HG02763 (cell line): Measurements from ENCODE around the gene RUNX3.

Source experiments
- ATAC-seq: cut with Tn5 transposase; IDR thresholded peaks from one replicate; pipeline ENCODE4 v1.9.1; 2021; ENCODE audit warnings: mild to moderate bottlenecking, moderate library complexity; ENCODE audit not compliant: unreplicated experiment

Gene RUNX3

GRCh38 chr1:24903955-24904730, 25.9 kb downstream of the RUNX3 start:
- no peak for ATAC-seq

GRCh38 chr1:24903560-24903954, 26.5 kb downstream of the RUNX3 start:
- ATAC-seq, result no peak

- ATAC-seq, result no peak
Observed at GRCh38 chr1:24903011-24903461, 27.0 kb downstream of the RUNX3 start.

- ATAC-seq, result no peak
Observed at GRCh38 chr1:24902471-24902891, 27.6 kb downstream of the RUNX3 start.

GRCh38 chr1:24901791-24902470, 28.1 kb downstream of the RUNX3 start:
- ATAC-seq, result no peak

- no peak for ATAC-seq
Observed at GRCh38 chr1:24900985-24901781, 28.9 kb downstream of the RUNX3 start.

GRCh38 chr1:24900486-24900849, 29.6 kb downstream of the RUNX3 start:
- no peak for ATAC-seq

GRCh38 chr1:24899581-24900485, 30.2 kb downstream of the RUNX3 start:
- no peak for ATAC-seq

- no peak for ATAC-seq
Observed at GRCh38 chr1:24898909-24899439, 31.1 kb downstream of the RUNX3 start.

GRCh38 chr1:24898152-24898908, 31.7 kb downstream of the RUNX3 start:
- no peak for ATAC-seq

- no peak for ATAC-seq
Observed at GRCh38 chr1:24897263-24898151, 32.6 kb downstream of the RUNX3 start.

- ATAC-seq, result no peak
Observed at GRCh38 chr1:24896596-24897262, 33.3 kb downstream of the RUNX3 start.

- no peak for ATAC-seq
Observed at GRCh38 chr1:24896176-24896575, 33.9 kb downstream of the RUNX3 start.

GRCh38 chr1:24895511-24895910, 34.6 kb downstream of the RUNX3 start:
- ATAC-seq, result no peak

GRCh38 chr1:24894002-24894401, 36.1 kb downstream of the RUNX3 start:
- ATAC-seq, result no peak

GRCh38 chr1:24893431-24893830, 36.6 kb downstream of the RUNX3 start:
- no peak for ATAC-seq

- ATAC-seq, result no peak
Observed at GRCh38 chr1:24892188-24893153, 37.6 kb downstream of the RUNX3 start.
